ENCODE results near the gene GJB4.

GRCh38 chr1:34763142-34763781 is 3.7 kb downstream of the GJB4 start:
- TF ChIP-seq ZBTB33 (IDR thresholded peaks at IDR 0.05), result no peak
- TF ChIP-seq, protein P1, sequence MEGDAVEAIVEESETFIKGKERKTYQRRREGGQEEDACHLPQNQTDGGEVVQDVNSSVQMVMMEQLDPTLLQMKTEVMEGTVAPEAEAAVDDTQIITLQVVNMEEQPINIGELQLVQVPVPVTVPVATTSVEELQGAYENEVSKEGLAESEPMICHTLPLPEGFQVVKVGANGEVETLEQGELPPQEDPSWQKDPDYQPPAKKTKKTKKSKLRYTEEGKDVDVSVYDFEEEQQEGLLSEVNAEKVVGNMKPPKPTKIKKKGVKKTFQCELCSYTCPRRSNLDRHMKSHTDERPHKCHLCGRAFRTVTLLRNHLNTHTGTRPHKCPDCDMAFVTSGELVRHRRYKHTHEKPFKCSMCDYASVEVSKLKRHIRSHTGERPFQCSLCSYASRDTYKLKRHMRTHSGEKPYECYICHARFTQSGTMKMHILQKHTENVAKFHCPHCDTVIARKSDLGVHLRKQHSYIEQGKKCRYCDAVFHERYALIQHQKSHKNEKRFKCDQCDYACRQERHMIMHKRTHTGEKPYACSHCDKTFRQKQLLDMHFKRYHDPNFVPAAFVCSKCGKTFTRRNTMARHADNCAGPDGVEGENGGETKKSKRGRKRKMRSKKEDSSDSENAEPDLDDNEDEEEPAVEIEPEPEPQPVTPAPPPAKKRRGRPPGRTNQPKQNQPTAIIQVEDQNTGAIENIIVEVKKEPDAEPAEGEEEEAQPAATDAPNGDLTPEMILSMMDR (IDR thresholded peaks at IDR 0.05; ENCODE audit: low read depth, low read length, missing input control), result no peak
- TF ChIP-seq GABPA (IDR thresholded peaks at IDR 0.05 in 1 of 2, conservative IDR thresholded peaks at IDR 0.05 in 1 of 2), result no peak
- no peak for TF ChIP-seq JUND (IDR thresholded peaks at IDR 0.05)
- TF ChIP-seq, protein P2, sequence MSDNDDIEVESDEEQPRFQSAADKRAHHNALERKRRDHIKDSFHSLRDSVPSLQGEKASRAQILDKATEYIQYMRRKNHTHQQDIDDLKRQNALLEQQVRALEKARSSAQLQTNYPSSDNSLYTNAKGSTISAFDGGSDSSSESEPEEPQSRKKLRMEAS (IDR thresholded peaks at IDR 0.05), result no peak
- TF ChIP-seq TAF1 (conservative IDR thresholded peaks at IDR 0.05), result no peak
- no peak for TF ChIP-seq SP1 (IDR thresholded peaks at IDR 0.05)
- TF ChIP-seq REST (IDR thresholded peaks at IDR 0.05), result no peak
- no peak for TF ChIP-seq RAD21 (IDR thresholded peaks at IDR 0.05)
- TF ChIP-seq YY1 (IDR thresholded peaks at IDR 0.05), result no peak
- TF ChIP-seq RXRA (IDR thresholded peaks at IDR 0.05), result no peak
